Measurements from ENCODE around the gene SLC49A4.

DNA sequence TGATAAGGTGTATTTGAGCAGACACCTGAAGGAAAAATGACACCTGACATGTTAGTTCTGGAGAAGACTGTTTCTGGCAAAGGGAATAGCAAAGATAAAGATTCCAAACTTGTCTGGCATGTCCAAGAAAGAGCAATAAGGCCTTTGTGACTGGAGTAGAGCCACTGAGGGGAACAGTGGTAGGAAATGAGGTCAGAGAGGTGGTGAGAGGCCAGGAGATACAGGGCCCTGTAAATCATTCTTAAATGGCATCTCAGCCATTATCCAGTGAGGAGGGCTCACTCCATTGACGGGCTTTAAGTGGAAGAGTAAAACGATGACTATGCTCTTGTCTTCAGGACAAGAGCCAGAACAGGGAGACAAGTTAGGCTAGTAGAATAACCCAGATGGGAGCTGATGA, 4.5 kb downstream of the SLC49A4 start:
- TF ChIP-seq POLR2A (IDR thresholded peaks at IDR 0.05), result no peak
- TF ChIP-seq, protein P1, sequence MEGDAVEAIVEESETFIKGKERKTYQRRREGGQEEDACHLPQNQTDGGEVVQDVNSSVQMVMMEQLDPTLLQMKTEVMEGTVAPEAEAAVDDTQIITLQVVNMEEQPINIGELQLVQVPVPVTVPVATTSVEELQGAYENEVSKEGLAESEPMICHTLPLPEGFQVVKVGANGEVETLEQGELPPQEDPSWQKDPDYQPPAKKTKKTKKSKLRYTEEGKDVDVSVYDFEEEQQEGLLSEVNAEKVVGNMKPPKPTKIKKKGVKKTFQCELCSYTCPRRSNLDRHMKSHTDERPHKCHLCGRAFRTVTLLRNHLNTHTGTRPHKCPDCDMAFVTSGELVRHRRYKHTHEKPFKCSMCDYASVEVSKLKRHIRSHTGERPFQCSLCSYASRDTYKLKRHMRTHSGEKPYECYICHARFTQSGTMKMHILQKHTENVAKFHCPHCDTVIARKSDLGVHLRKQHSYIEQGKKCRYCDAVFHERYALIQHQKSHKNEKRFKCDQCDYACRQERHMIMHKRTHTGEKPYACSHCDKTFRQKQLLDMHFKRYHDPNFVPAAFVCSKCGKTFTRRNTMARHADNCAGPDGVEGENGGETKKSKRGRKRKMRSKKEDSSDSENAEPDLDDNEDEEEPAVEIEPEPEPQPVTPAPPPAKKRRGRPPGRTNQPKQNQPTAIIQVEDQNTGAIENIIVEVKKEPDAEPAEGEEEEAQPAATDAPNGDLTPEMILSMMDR (IDR thresholded peaks at IDR 0.05), result no peak

Data from upper lobe of left lung (tissue), 4 donors.